HCT116 (cell line): ENCODE results near the gene MAGOH. TPM values are rescaled to one million over a fixed set of nuclear protein-coding genes. Genes with fewer than 3 reads are reported as not detected.

Source experiments
- ATAC-seq: fragments of 200-7000 bp; cut with Tn5 transposase; 2 replicates; pipeline ENCODE4 v1.9.1; 2020; ENCODE audit warnings: mild to moderate bottlenecking, moderate library complexity
- BruUV-seq: library from RNA; stranded (reverse); fragments of 400-500 nt; replicated peaks from 2 replicates; lab custom pipeline; 2021; lab: Mats Ljungman, UMichigan
- CTCF ChIA-PET: fragments of 300-600 bp; sonication (Branson Sonifier 250); formaldehyde crosslinking; loops from one replicate; lab custom pipeline; 2021; ENCODE audit warnings: antibody characterized with exemption; lab: Charles Lee
- POLR2A ChIA-PET: fragments of 300-600, 350-600 bp; sonication (Branson Sonifier 250); formaldehyde crosslinking; loops from one replicate; lab custom pipeline; 2021; ENCODE audit warnings: antibody characterized with exemption; lab: Charles Lee
- RAD21 ChIA-PET, 2 experiments: fragments of 300-600 bp; sonication (Branson Sonifier 250); formaldehyde crosslinking; loops; one replicate each; lab custom pipeline; 2023; ENCODE audit warnings: low total read pairs in 2 of 2; ENCODE audit not compliant: uncharacterized antibody in 2 of 2, unreplicated experiment in 2 of 2, low non-redundant PET in 1 of 2; lab: Charles Lee
- DNase-seq: peaks from one replicate; pipeline ENCODE4 v3.0.0-alpha.2; 2010; ENCODE audit warnings: low read depth, low spot score
- H2AFZ ChIP-seq: fragments of 200-600 bp; shearing (Covaris generic), sonication (generic); 2 replicates; pipeline ENCODE4 v1.6.1; 2017; ENCODE audit warnings: low read depth, mixed run types, mixed read lengths, antibody characterized with exemption, low read length; ENCODE audit not compliant: poor library complexity, severe bottlenecking
- H3K27ac ChIP-seq: 2 replicates; pipeline ENCODE4 v1.5.1; 2012; ENCODE audit warnings: low read depth, low read length
- H3K27me3 ChIP-seq: fragments of 200-600 bp; sonication (generic); 2 replicates; pipeline ENCODE4 v1.6.1; 2016; ENCODE audit warnings: mixed run types, low read length, mixed read lengths; ENCODE audit not compliant: insufficient read depth
- H3K36me3 ChIP-seq, 2 experiments: fragments of 200-500 bp in 1 of 2; fragments of 200-600 bp in 1 of 2; sonication (Bioruptor generic) in 1 of 2; sonication (generic) in 1 of 2; 2 replicates each; pipeline versions ENCODE4 v1.5.1 to v1.6.1; 2014 to 2016; ENCODE audit warnings: low read length in 2 of 2, inconsistent platforms in 1 of 2, mixed read lengths in 1 of 2, mixed run types in 1 of 2; ENCODE audit not compliant: insufficient read depth in 2 of 2, control insufficient read depth in 1 of 2
- H3K4me1 ChIP-seq, 2 experiments: fragments of 200-600 bp in 1 of 2; sonication (generic) in 1 of 2; 2 replicates each; pipeline versions ENCODE4 v1.5.1 to v1.6.1; 2012 to 2017; ENCODE audit warnings: low read length in 2 of 2, inconsistent platforms in 1 of 2, mild to moderate bottlenecking in 1 of 2, mixed read lengths in 1 of 2, mixed run types in 1 of 2, moderate library complexity in 1 of 2; ENCODE audit not compliant: insufficient read depth in 2 of 2, control insufficient read depth in 1 of 2
- H3K4me2 ChIP-seq: fragments of 200-600 bp; sonication (generic); 2 replicates; pipeline ENCODE4 v1.6.1; 2017; ENCODE audit warnings: mixed run types, low read length, mixed read lengths
- H3K4me3 ChIP-seq, 2 experiments: fragments of 200-600 bp in 1 of 2; sonication (generic) in 1 of 2; replicated peaks in 1 of 2; 2 replicates each; pipeline ENCODE4 v1.5.1; 2011 to 2016; ENCODE audit warnings: low read length in 2 of 2, control low read depth in 1 of 2, low read depth in 1 of 2, mild to moderate bottlenecking in 1 of 2, mixed read lengths in 1 of 2, mixed run types in 1 of 2
- H3K79me2 ChIP-seq: fragments of 200-600 bp; sonication (generic); 2 replicates; pipeline ENCODE4 v1.6.1; 2017; ENCODE audit warnings: mild to moderate bottlenecking, mixed run types, low read length, moderate library complexity, mixed read lengths; ENCODE audit not compliant: insufficient read depth
- H3K9ac ChIP-seq: fragments of 200-600 bp; sonication (generic); 2 replicates; pipeline ENCODE4 v1.6.1; 2016; ENCODE audit warnings: low read length, mixed read lengths
- H3K9me2 ChIP-seq: fragments of 200-600 bp; sonication (generic), shearing (Covaris generic); 2 replicates; pipeline ENCODE4 v1.6.1; 2017; ENCODE audit warnings: mixed run types, mild to moderate bottlenecking, moderate library complexity; ENCODE audit not compliant: insufficient read depth
- H3K9me3 ChIP-seq, 2 experiments: fragments of 200-500 bp in 1 of 2; fragments of 200-600 bp in 1 of 2; sonication (Bioruptor generic) in 1 of 2; sonication (generic) in 1 of 2; 2 replicates each; pipeline ENCODE4 v1.6.1; 2014 to 2017; ENCODE audit warnings: low read length in 2 of 2, mixed read lengths in 2 of 2, inconsistent platforms in 1 of 2, low read depth in 1 of 2, mild to moderate bottlenecking in 1 of 2, mixed run types in 1 of 2, moderate library complexity in 1 of 2; ENCODE audit not compliant: control insufficient read depth in 1 of 2, insufficient read depth in 1 of 2
- H4K20me1 ChIP-seq: fragments of 200-600 bp; sonication (generic), shearing (Covaris generic); 2 replicates; pipeline ENCODE4 v1.6.1; 2017; ENCODE audit warnings: mixed run types, mild to moderate bottlenecking, moderate library complexity; ENCODE audit not compliant: insufficient read depth
- CEBPB ChIP-seq: IDR thresholded peaks from 2 replicates; pipeline ENCODE4 v1.6.1; 2012; ENCODE audit warnings: low read depth
- CTCF ChIP-seq, 3 experiments: fragments of 200-600 bp in 1 of 3; sonication (generic) in 1 of 3; IDR thresholded peaks in 2 of 3; conservative IDR thresholded peaks in 1 of 3; 2 replicates each; pipeline ENCODE4 v1.5.1; 2012 to 2017; ENCODE audit warnings: low read depth in 2 of 3, low read length in 2 of 3, antibody characterized with exemption in 1 of 3, borderline replicate concordance in 1 of 3, control low read depth in 1 of 3, mild to moderate bottlenecking in 1 of 3, mixed read lengths in 1 of 3, mixed run types in 1 of 3, moderate library complexity in 1 of 3; ENCODE audit not compliant: insufficient read depth in 1 of 3
- EGR1 ChIP-seq: IDR thresholded peaks from 2 replicates; pipeline ENCODE4 v1.6.1; 2012; ENCODE audit warnings: low read depth
- EZH2 ChIP-seq: fragments of 200-600 bp; sonication (generic); IDR thresholded peaks from 2 replicates; pipeline ENCODE4 v1.6.1; 2017; ENCODE audit warnings: antibody characterized with exemption, mixed run types
- EZH2phosphoT487 ChIP-seq: fragments of 200-600 bp; IDR thresholded peaks from 2 replicates; pipeline ENCODE4 v1.6.1; 2018; ENCODE audit warnings: antibody characterized with exemption, borderline replicate concordance
- JUND ChIP-seq: IDR thresholded peaks from 2 replicates; pipeline ENCODE4 v1.6.1; 2012
- POLR2A ChIP-seq: IDR thresholded peaks from 2 replicates; pipeline ENCODE4 v1.7.0; 2011; ENCODE audit warnings: borderline replicate concordance; ENCODE audit not compliant: insufficient read depth, insufficient read length; ENCODE audit errors: extremely low read depth
- POLR2AphosphoS5 ChIP-seq: IDR thresholded peaks from 2 replicates; pipeline ENCODE4 v1.6.1; 2011; ENCODE audit warnings: mild to moderate bottlenecking, low read depth, low read length, moderate library complexity
- RAD21 ChIP-seq: IDR thresholded peaks from 2 replicates; pipeline ENCODE4 v1.6.1; 2012; ENCODE audit warnings: low read depth, mild to moderate bottlenecking
- SIN3A ChIP-seq: IDR thresholded peaks from 2 replicates; pipeline ENCODE4 v1.6.1; 2012; ENCODE audit warnings: low read depth
- SRF ChIP-seq: IDR thresholded peaks from 2 replicates; pipeline ENCODE4 v1.6.1; 2012; ENCODE audit warnings: low read depth
- TCF7L2 ChIP-seq: IDR thresholded peaks from 2 replicates; pipeline ENCODE4 v1.7.0; 2011; ENCODE audit warnings: borderline replicate concordance, inconsistent platforms; ENCODE audit not compliant: insufficient read depth, insufficient read length; ENCODE audit errors: extremely low read depth
- YY1 ChIP-seq: IDR thresholded peaks from 2 replicates; pipeline ENCODE4 v1.6.1; 2011; ENCODE audit warnings: low read length, low read depth, moderate library complexity, mild to moderate bottlenecking; ENCODE audit not compliant: insufficient replicate concordance; ENCODE audit errors: extremely low read depth
- ZFX ChIP-seq: fragments of 450-650 bp; IDR thresholded peaks from 2 replicates; pipeline ENCODE4 v1.6.1; 2017
- ZNF274 ChIP-seq: fragments of 200-500 bp; sonication (Bioruptor generic); IDR thresholded peaks from 2 replicates; pipeline ENCODE4 v1.6.1; 2014; ENCODE audit warnings: mild to moderate bottlenecking, low read depth, low read length, inconsistent platforms
- intact Hi-C: fragments of 100-400 bp; cut with micrococcal nuclease; formaldehyde crosslinking; loops from 2 replicates; pipeline ENCODE4 v1.10.0; 2022
- total RNA-seq: library from RNA; stranded (reverse); gene quantifications from one replicate; pipeline ENCODE4 v1.2.1, GENCODE V29; 2021; ENCODE audit not compliant: unreplicated experiment
- TF ChIP-seq, protein P1 (sequence below): IDR thresholded peaks from 2 replicates; pipeline ENCODE4 v1.6.1; 2012
- TF ChIP-seq, protein P2 (sequence below): IDR thresholded peaks from 2 replicates; pipeline ENCODE4 v1.6.1; 2012

MAGOH gene
- total RNA-seq, 1 experiment from 2014 or later, result 63.7 TPM

- TF ChIP-seq YY1 (no peak), POLR2A (no peak), ZFX (no peak), SRF (no peak), CTCF (IDR thresholded peaks at IDR 0.05 in 2 of 3, conservative IDR thresholded peaks at IDR 0.05 in 1 of 3; ENCODE audit: borderline replicate concordance in 1 of 3, insufficient read depth in 1 of 3, low read depth in 2 of 3, low read length in 2 of 3) (no peak), CEBPB (no peak), SIN3A (no peak), EZH2phosphoT487 (no peak), TCF7L2 (no peak)
- TF ChIP-seq, protein P1, sequence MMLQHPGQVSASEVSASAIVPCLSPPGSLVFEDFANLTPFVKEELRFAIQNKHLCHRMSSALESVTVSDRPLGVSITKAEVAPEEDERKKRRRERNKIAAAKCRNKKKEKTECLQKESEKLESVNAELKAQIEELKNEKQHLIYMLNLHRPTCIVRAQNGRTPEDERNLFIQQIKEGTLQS, result no peak
These were observed 23.7 kb upstream of the MAGOH start (continued) for GRCh38 chr1:53262000-53262399.

DNA sequence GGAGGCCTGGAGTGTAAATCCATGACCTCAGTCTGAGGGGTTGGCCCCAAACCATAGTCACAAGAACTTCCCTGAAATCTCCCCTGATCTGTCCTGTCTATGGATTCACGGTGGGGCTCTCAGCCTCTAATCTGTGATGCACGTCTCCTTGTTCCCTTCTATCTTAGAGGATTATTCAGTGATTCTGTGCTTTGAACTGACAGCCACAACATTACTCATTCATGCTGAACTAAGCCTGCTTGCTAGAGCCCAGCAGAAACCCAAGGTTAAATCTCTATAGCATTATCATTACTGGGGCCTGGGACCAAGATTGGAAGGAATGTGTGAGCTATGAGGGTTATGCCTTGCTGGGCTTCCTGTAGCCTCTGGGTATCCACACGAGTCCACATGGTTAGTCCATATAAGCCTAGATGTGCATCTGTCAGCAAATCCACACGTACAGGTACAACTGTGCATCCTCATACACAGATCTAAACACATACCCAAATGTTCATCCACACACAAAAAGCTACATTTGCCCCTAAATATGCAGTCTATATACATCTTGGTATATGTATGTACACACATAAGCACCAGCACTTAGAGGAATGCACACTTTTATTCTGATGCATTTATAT is 22.4 kb upstream of the MAGOH start:
- intact Hi-C loops, result no loop called here
- no peaks in the 10 kb centered on the region for H3K4me1 ChIP-seq
- ATAC-seq, result no peak
- no TSS peak for BruUV-seq
- TF ChIP-seq, protein P1, result no peak
- TF ChIP-seq RAD21, result no peak
- TF ChIP-seq POLR2A, result no peak
- TF ChIP-seq TCF7L2, result no peak
- TF ChIP-seq EGR1, result no peak
- TF ChIP-seq EZH2, result no peak
- no peak for TF ChIP-seq POLR2AphosphoS5
- no peak for TF ChIP-seq SRF
- no peak for TF ChIP-seq JUND
- TF ChIP-seq, protein P2, sequence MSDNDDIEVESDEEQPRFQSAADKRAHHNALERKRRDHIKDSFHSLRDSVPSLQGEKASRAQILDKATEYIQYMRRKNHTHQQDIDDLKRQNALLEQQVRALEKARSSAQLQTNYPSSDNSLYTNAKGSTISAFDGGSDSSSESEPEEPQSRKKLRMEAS, result no peak
- no peak for TF ChIP-seq YY1
- TF ChIP-seq ZNF274, result no peak
- no peak for DNase-seq
- ChIA-PET POLR2A (no interaction called here), CTCF (interaction anchor here (1.2 kb wide), 1 partner anchor 132 kb away, joined by 3 read pairs; no protein-coding TSS in a partner anchor), RAD21 (no interaction called here)
- H3K9me3 ChIP-seq, result no peaks in the 10 kb centered on the region
- H2AFZ ChIP-seq, result no peak overlapping the region
- no peak overlapping the region for H3K27ac ChIP-seq
- H3K9ac ChIP-seq, result no peak overlapping the region
- no peaks in the 10 kb centered on the region for H4K20me1 ChIP-seq
- no peak overlapping the region for H3K4me2 ChIP-seq
- H3K27me3 ChIP-seq, result no peaks in the 10 kb centered on the region
- peaks cover 41 to 80% of the 10 kb centered on the region in 2 experiments; a peak in 3 of 4 replicates for H3K36me3 ChIP-seq
- H3K9me2 ChIP-seq, result no peaks in the 10 kb centered on the region
- H3K79me2 ChIP-seq, result no peaks in the 10 kb centered on the region
- H3K4me3 ChIP-seq, result no peak overlapping the region
